Karpas-422 (cell line): Measurements from ENCODE around the gene SNX32. TPM values are rescaled to one million over a fixed set of nuclear protein-coding genes. Genes with fewer than 3 reads are reported as not detected.

ENCODE experiments used
- DNase-seq: peaks from one replicate; pipeline ENCODE4 v3.0.0-alpha.2; 2015
- H2AFZ ChIP-seq: fragments of 200-600 bp; sonication (generic); 2 replicates; pipeline ENCODE4 v1.6.1; 2014; ENCODE audit warnings: antibody characterized with exemption, low read length, mixed read lengths
- H3K27ac ChIP-seq: fragments of 200-600 bp; sonication (generic); 2 replicates; pipeline ENCODE4 v1.5.1; 2014; ENCODE audit warnings: mild to moderate bottlenecking, low read length, moderate library complexity
- H3K27me3 ChIP-seq: fragments of 200-600 bp; sonication (generic); 2 replicates; pipeline ENCODE4 v1.6.1; 2014; ENCODE audit warnings: low read length, mixed read lengths
- H3K36me3 ChIP-seq: fragments of 200-600 bp; sonication (generic); 2 replicates; pipeline ENCODE4 v1.6.1; 2014; ENCODE audit warnings: low read length, mixed read lengths; ENCODE audit not compliant: insufficient read depth
- H3K4me1 ChIP-seq: fragments of 200-600 bp; sonication (generic); 2 replicates; pipeline ENCODE4 v1.6.1; 2014; ENCODE audit warnings: mild to moderate bottlenecking, low read length, mixed read lengths
- H3K4me2 ChIP-seq: fragments of 200-600 bp; sonication (generic); 2 replicates; pipeline ENCODE4 v1.6.1; 2014; ENCODE audit warnings: low read length, low read depth, mild to moderate bottlenecking; ENCODE audit not compliant: poor library complexity, severe bottlenecking
- H3K4me3 ChIP-seq: fragments of 200-600 bp; sonication (generic); 2 replicates; pipeline ENCODE4 v1.5.1; 2014; ENCODE audit warnings: mild to moderate bottlenecking, antibody characterized with exemption, low read length, mixed read lengths
- H3K79me2 ChIP-seq: fragments of 200-600 bp; sonication (generic); 2 replicates; pipeline ENCODE4 v1.6.1; 2014; ENCODE audit warnings: mild to moderate bottlenecking, low read length, mixed read lengths
- H3K9ac ChIP-seq: fragments of 200-600 bp; sonication (generic); 2 replicates; pipeline ENCODE4 v1.6.0; 2014; ENCODE audit warnings: low read length
- H3K9me2 ChIP-seq: fragments of 200-600 bp; sonication (generic), shearing (Covaris generic); replicated peaks from 2 replicates; pipeline ENCODE4 v1.6.0; 2014; ENCODE audit warnings: mild to moderate bottlenecking, low read length, moderate library complexity; ENCODE audit not compliant: insufficient read depth
- H3K9me3 ChIP-seq: fragments of 300-700, 200-600 bp; sonication (generic); 2 replicates; pipeline ENCODE4 v1.6.1; 2014; ENCODE audit warnings: low read length, mixed read lengths
- H4K20me1 ChIP-seq: fragments of 200-600 bp; sonication (generic); 2 replicates; pipeline ENCODE4 v1.6.1; 2014; ENCODE audit warnings: mild to moderate bottlenecking, antibody characterized with exemption, low read length, low read depth; ENCODE audit not compliant: insufficient read depth
- total RNA-seq: library from RNA; depleted of rRNA; stranded (reverse); fragments of >200 nt; shearing (Covaris generic); gene quantifications from 2 replicates; pipeline ENCODE4 v1.2.3, GENCODE V29; 2014; ENCODE audit warnings: low replicate concordance

SNX32 gene
- total RNA-seq, 1 experiment from 2014 or later, result not detected

DNA sequence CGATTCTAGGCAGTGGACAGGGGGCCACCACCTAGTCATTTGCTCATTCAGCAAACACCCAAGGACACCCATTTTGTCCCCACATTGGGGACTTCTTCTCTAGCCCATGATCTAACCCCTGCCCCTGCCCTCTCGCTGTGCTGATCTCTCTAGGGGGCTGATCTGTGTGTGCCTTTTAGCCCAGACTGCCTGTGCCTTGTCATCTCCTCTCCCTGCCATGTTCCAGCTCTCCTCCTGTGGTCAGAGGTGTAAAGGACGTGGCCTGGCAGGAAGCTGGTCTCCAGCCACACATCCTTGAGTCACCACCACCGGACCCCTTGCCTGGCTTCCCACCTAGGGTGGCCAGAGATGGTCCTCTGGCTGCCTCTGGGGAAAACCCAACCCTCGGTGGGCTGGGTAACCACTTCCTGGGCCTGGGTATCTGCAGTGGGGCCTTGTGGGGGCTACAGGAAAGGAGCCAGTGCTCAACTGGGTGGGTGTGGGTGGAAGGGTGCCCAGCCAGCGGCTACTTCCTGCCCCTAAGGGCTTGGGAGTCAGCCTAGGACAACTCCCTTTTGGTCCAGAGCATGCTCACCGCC lies 47.2 kb downstream of the SNX32 start:
- H3K9me3 ChIP-seq, result no peaks in the 10 kb centered on the region
- H3K79me2 ChIP-seq, result no peaks in the 10 kb centered on the region
- no peak overlapping the region for H3K4me3 ChIP-seq
- no peak for DNase-seq
- H3K9ac ChIP-seq, result no peak overlapping the region
- H3K27me3 ChIP-seq, result no peaks in the 10 kb centered on the region
- no peak overlapping the region for H3K27ac ChIP-seq
- H3K36me3 ChIP-seq, result peaks cover 19% of the 10 kb centered on the region
- H4K20me1 ChIP-seq, result no peaks in the 10 kb centered on the region; the same call in 1 of the 2 replicates
- no peaks in the 10 kb centered on the region for H3K9me2 ChIP-seq
- no peak overlapping the region for H2AFZ ChIP-seq
- no peak overlapping the region for H3K4me2 ChIP-seq
- H3K4me1 ChIP-seq, result peaks cover 14% of the 10 kb centered on the region

DNA sequence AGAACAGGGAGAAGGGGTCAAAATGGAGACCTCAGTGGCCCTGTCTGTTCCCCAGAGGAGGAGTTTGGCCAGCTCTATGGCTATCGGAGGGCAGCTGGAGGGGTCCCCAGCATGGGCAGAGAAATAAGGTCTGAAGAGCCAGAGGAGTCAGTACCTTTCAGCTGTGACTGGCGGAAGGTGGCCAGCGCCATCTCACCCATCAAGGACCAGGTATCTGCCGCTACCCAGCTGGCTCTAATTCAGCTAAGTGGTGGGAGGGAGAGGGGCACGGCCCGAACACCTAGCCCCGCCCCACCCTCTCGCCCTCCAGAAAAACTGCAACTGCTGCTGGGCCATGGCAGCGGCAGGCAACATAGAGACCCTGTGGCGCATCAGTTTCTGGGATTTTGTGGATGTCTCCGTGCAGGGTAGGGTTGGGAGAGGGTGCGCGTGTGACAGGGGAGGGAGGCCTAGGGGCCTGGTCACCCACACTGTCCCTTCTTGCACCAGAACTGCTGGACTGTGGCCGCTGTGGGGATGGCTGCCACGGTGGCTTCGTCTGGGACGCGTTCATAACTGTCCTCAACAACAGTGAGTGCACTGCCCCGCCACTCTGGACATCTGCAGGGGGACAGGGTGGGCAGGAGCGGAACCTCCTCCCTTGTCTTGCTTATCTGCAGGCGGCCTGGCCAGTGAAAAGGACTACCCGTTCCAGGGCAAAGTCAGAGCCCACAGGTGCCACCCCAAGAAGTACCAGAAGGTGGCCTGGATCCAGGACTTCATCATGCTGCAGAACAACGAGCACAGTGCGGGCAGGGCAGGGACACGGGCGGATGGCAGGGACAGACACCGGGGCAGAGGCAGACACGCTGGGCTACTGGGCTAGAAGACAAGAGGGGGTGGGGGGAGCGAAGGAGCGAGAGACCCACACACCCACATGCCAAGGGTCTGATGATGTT lies 48.6 kb downstream of the SNX32 start:
- H3K4me2 ChIP-seq, result no peak overlapping the region
- H3K4me1 ChIP-seq, result peaks cover 27% of the 10 kb centered on the region
- H4K20me1 ChIP-seq, result no peaks in the 10 kb centered on the region; the same call in 1 of the 2 replicates
- no peak overlapping the region for H2AFZ ChIP-seq
- H3K9me3 ChIP-seq, result no peaks in the 10 kb centered on the region
- H3K27ac ChIP-seq, result no peak overlapping the region
- H3K9me2 ChIP-seq, result no peaks in the 10 kb centered on the region
- H3K4me3 ChIP-seq, result no peak overlapping the region
- no peak for DNase-seq
- H3K36me3 ChIP-seq, result peaks cover 25% of the 10 kb centered on the region
- H3K27me3 ChIP-seq, result no peaks in the 10 kb centered on the region
- H3K79me2 ChIP-seq, result peaks cover 13% of the 10 kb centered on the region
- no peak overlapping the region for H3K9ac ChIP-seq

DNA sequence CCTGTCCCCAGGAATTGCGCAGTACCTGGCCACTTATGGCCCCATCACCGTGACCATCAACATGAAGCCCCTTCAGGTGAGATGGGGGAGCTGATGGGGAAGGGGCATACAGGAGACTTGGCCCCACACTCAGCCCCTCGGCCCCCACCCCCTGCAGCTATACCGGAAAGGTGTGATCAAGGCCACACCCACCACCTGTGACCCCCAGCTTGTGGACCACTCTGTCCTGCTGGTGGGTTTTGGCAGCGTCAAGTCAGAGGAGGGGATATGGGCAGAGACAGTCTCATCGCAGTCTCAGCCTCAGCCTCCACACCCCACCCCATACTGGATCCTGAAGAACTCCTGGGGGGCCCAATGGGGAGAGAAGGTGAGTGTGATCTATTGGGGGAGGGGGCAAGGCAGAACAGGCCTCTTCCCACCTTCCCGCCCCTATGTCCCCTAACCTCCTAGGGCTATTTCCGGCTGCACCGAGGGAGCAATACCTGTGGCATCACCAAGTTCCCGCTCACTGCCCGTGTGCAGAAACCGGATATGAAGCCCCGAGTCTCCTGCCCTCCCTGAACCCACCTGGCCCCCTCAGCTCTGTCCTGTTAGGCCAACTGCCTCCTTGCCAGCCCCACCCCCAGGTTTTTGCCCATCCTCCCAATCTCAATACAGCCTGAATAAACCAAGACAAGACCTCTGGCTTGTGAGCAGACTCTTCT lies 49.4 kb downstream of the SNX32 start:
- Histone ChIP-seq H3K4me3 (no peak overlapping the region), H3K27me3 (no peaks in the 10 kb centered on the region), H3K4me2 (no peak overlapping the region), H3K27ac (no peak overlapping the region), H3K4me1 (peaks cover 29% of the 10 kb centered on the region), H3K79me2 (peaks cover 21% of the 10 kb centered on the region), H3K36me3 (peaks cover 25% of the 10 kb centered on the region), H3K9me3 (no peaks in the 10 kb centered on the region), H4K20me1 (no peaks in the 10 kb centered on the region; the same call in 1 of the 2 replicates), H2AFZ (no peak overlapping the region), H3K9me2 (no peaks in the 10 kb centered on the region), H3K9ac (no peak overlapping the region)
- no peak for DNase-seq

DNA sequence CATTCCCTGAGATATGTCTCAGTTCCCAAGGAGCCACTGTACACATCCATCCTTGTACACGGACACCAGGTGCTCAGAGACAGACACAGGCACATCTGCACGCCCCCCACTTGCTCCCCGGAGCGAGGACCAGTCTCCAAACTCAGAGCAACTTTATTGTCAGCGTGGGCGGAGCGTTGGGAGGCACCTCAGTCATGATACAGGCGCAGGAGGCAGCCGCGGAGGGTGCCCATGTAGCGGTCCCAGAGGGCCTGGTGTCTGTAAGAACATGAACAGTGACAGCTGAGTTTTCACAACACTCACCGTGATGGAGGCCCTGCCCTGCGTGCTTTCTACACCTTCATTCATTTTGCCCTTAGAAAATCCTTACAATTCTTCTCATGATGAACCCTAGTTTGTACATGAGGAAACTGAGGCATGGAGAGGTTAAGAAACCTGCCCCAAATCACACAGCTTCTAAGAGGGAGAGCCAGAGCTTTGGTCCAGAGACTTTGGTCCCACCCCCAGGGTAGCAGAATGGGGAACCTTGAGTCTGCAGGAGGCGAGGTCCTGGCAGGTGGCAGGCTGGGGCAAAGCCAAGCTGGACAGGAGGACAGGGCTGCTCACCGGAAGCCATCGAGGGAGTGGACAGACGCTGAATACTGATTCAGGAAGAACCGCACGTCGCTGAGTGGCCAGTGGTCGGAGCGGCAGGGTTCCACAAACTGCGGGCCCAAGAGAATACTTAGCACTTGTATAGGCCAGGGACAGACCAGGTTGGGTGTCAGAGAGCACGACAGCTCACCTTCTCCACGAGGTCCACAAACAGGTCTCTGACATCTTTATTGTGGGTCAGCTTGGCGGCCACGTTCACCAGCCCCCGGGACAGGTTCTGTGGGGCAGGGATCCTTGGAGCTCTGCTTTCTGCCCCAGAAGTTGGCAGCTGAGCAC lies 50.3 kb downstream of the SNX32 start:
- Histone ChIP-seq H3K4me1 (peaks cover 35% of the 10 kb centered on the region), H3K36me3 (peaks cover 25% of the 10 kb centered on the region)

DNA sequence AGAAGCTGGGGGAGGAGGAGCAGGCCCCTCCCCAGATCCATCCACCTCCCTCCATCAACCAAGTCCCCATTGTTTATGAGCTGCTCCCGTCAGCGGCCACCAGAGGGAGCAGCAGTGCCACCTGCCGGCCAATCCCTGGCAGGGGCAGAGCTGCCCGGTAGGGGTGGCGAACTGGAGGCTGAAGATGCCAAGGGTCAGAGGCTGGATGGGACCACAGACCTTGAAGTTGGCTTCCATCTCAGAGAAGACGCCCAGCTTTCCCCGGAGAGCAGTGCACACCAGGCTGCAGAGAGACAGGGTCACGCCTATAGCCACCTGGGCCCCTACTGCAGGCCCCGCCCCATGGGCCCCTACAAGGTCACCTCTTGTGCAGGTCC lies 50.9 kb downstream of the SNX32 start:
- Histone ChIP-seq H3K9me2 (no peaks in the 10 kb centered on the region), H2AFZ (no peak overlapping the region), H4K20me1 (no peaks in the 10 kb centered on the region; the same call in 1 of the 2 replicates), H3K4me1 (peaks cover 41% of the 10 kb centered on the region), H3K4me3 (no peak overlapping the region), H3K9ac (no peak overlapping the region; the same call in 1 of the 2 replicates), H3K9me3 (no peaks in the 10 kb centered on the region), H3K27me3 (no peaks in the 10 kb centered on the region), H3K27ac (no peak overlapping the region), H3K4me2 (no peak overlapping the region), H3K36me3 (peaks cover 25% of the 10 kb centered on the region), H3K79me2 (peaks cover 22% of the 10 kb centered on the region)
- peak; percentile 92 for DNase-seq

More for the DNA sequence above, 50.3 kb downstream of the SNX32 start:
- Histone ChIP-seq H3K27me3 (no peaks in the 10 kb centered on the region), H3K4me3 (no peak overlapping the region), H3K4me2 (no peak overlapping the region), H3K9me2 (no peaks in the 10 kb centered on the region), H4K20me1 (no peaks in the 10 kb centered on the region; the same call in 1 of the 2 replicates), H3K79me2 (peaks cover 22% of the 10 kb centered on the region), H3K9ac (no peak overlapping the region), H2AFZ (no peak overlapping the region), H3K9me3 (no peaks in the 10 kb centered on the region), H3K27ac (no peak overlapping the region)
- no peak for DNase-seq

DNA sequence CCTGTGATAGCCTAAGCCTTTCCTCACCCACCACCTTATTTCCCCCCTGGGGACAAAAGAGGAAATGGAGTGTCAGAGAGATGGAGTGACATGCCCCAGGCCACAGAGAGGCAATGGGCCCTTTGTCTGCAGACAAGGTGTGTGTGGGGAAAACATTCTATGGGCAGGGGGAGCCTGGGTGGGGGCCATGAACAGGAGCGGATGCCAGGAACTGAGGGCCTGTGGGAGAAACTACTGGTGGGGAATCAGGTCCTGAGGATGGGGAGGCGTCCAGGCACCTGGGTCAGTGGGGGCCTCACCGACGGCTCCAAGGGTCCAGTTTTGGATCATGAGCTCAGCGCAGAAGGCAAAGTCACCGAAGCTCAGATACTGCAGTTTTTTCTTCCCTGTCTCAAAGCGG lies 51.5 kb downstream of the SNX32 start:
- Histone ChIP-seq H3K4me1 (peaks cover 47% of the 10 kb centered on the region), H3K9ac (no peak overlapping the region; the same call in 1 of the 2 replicates)

DNA sequence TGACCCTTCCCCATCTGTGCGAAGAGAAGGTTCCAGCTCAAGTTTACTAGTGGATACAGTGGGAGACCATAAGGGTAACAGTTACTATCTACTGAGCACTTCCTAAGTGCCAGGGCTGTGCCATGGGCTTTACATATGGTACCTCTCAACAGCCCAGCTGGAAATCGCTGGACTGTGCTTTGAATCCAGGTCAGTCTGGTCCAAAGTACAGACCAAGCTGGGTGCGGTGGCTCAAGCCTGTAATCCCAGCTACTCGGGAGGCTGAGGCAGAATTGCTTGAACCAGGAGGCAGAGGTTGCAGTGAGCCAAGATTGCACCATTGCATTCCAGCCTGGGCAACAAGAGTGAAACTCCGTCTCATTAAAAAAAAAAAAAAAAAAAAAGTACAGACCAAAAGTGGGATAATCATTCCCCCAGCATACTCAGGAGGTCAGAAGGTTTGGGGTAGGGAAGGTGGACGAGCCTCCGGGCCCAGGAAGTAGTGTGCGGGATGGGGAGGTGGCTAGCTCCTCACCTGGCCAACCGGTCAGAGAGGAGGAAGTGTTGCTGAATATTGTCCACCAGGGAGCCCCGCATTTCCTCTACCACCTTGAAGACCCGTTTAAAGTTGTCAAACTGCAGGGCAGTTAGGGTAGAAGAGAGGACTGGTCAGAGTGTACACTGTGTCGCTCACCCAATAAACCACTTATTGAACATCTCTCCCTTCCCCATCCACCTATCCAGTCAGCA lies 52.2 kb downstream of the SNX32 start:
- H3K27ac ChIP-seq, result no peak overlapping the region
- no peaks in the 10 kb centered on the region for H3K27me3 ChIP-seq
- H3K79me2 ChIP-seq, result peaks cover 24% of the 10 kb centered on the region
- no peaks in the 10 kb centered on the region for H3K9me3 ChIP-seq
- no peaks in the 10 kb centered on the region for H3K9me2 ChIP-seq
- H3K4me2 ChIP-seq, result peak overlapping the region; percentile 100
- no peak for DNase-seq
- H3K4me1 ChIP-seq, result peaks cover 48% of the 10 kb centered on the region
- no peak overlapping the region; the same call in 1 of the 2 replicates for H3K9ac ChIP-seq
- H3K36me3 ChIP-seq, result peaks cover 25% of the 10 kb centered on the region
- no peak overlapping the region for H3K4me3 ChIP-seq
- H2AFZ ChIP-seq, result no peak overlapping the region
- H4K20me1 ChIP-seq, result no peaks in the 10 kb centered on the region; the same call in 1 of the 2 replicates

More for the DNA sequence above, 51.5 kb downstream of the SNX32 start:
- no peaks in the 10 kb centered on the region for H3K27me3 ChIP-seq
- no peaks in the 10 kb centered on the region; the same call in 1 of the 2 replicates for H4K20me1 ChIP-seq
- no peak overlapping the region for H3K27ac ChIP-seq
- H3K79me2 ChIP-seq, result peaks cover 22% of the 10 kb centered on the region
- peaks cover 25% of the 10 kb centered on the region for H3K36me3 ChIP-seq
- H3K4me2 ChIP-seq, result no peak overlapping the region
- H2AFZ ChIP-seq, result no peak overlapping the region
- DNase-seq, result peak; percentile 54
- no peaks in the 10 kb centered on the region for H3K9me3 ChIP-seq
- H3K9me2 ChIP-seq, result no peaks in the 10 kb centered on the region
- H3K4me3 ChIP-seq, result no peak overlapping the region
